ENCODE data around the gene KYAT1. TPM values are rescaled to one million over a fixed set of nuclear protein-coding genes. Genes with fewer than 3 reads are reported as not detected.
"Not testable (repeated sequence)": the region's sequence is repeated elsewhere in the genome, so short reads cannot be mapped to it uniquely, and the experiment has no call there.

KYAT1 gene
- total and polyA plus RNA-seq, 8 donors = 6.2 to 9.6 (median 7.2) TPM

- DNase-seq (no peak), ATAC-seq (peak; percentile 48)
- Histone ChIP-seq H3K4me3 (no peak overlapping the region), H3K27me3 (no peaks in the 10 kb centered on the region), H3K9me3 (no peaks in the 10 kb centered on the region), H3K36me3 (no peaks in the 10 kb centered on the region), H3K4me1 (peaks cover 0 to 16% of the 10 kb centered on the region in 2 donors), H3K27ac (peak overlapping the region in 1 of 2 donors; percentile 15)
- TF ChIP-seq CTCF (IDR thresholded peaks at IDR 0.05) = no peak
- intact Hi-C loops (cut with DNase I) = no loop called here
Observed at GRCh38 chr9:128861501-128861900, 20.2 kb downstream of the KYAT1 start.

GRCh38 chr9:128860937-128861336, 20.8 kb downstream of the KYAT1 start:
- intact Hi-C loops (cut with DNase I) = no loop called here

GRCh38 chr9:128858476-128858875, 23.3 kb downstream of the KYAT1 start:
- ATAC-seq; H3K4me3 ChIP-seq; H3K27me3 ChIP-seq; H3K9me3 ChIP-seq; intact Hi-C loops (cut with DNase I); H3K36me3 ChIP-seq; DNase-seq; H3K27ac ChIP-seq: not testable (repeated sequence)
- H3K4me1 ChIP-seq = peaks cover 0 to 12% of the 10 kb centered on the region in 2 donors

More at GRCh38 chr9:128860937-128861336, 20.8 kb downstream of the KYAT1 start:
- DNase-seq = no peak
- no peak for TF ChIP-seq CTCF (IDR thresholded peaks at IDR 0.05)
- H3K9me3 ChIP-seq = no peaks in the 10 kb centered on the region
- no peak overlapping the region for H3K4me3 ChIP-seq
- no peaks in the 10 kb centered on the region for H3K36me3 ChIP-seq
- H3K27me3 ChIP-seq = no peaks in the 10 kb centered on the region
- peaks cover 0 to 16% of the 10 kb centered on the region in 2 donors for H3K4me1 ChIP-seq
- no peak for ATAC-seq
- H3K27ac ChIP-seq = no peak overlapping the region

GRCh38 chr9:128854454-128854853, 27.3 kb downstream of the KYAT1 start:
- H3K4me1 ChIP-seq; intact Hi-C loops (cut with DNase I); H3K36me3 ChIP-seq; H3K27me3 ChIP-seq; H3K27ac ChIP-seq; H3K4me3 ChIP-seq; DNase-seq; ATAC-seq: not testable (repeated sequence)
- H3K9me3 ChIP-seq = peaks cover 0 to 15% of the 10 kb centered on the region in 2 donors

DNA sequence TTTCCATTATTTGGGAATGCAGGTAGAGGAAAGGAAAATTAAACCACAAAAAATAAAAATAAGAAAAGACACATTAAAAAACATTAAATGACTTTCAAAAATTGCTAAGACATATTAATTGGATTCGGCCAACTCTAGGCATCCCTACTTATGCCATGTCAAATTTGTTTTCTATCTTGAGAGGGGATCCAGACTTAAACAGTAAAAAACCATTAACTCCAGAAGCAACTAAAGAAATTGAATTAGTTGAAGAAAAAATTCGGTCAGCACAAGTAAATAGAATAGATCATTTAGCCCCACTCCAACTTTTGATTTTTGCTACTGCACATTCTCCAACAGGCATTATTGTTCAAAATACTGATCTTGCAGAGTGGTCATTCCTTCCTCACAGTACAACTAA, 29.1 kb downstream of the KYAT1 start:
- peaks cover 0 to 17% of the 10 kb centered on the region in 2 donors for H3K9me3 ChIP-seq
- intact Hi-C loops (cut with DNase I); H3K4me3 ChIP-seq; H3K27ac ChIP-seq; H3K4me1 ChIP-seq; H3K27me3 ChIP-seq; ATAC-seq; H3K36me3 ChIP-seq; DNase-seq: not testable (repeated sequence)

- intact Hi-C loops (cut with DNase I); H3K27ac ChIP-seq: not testable (repeated sequence)
Observed at GRCh38 chr9:128851779-128852600, 29.8 kb downstream of the KYAT1 start.

DNA sequence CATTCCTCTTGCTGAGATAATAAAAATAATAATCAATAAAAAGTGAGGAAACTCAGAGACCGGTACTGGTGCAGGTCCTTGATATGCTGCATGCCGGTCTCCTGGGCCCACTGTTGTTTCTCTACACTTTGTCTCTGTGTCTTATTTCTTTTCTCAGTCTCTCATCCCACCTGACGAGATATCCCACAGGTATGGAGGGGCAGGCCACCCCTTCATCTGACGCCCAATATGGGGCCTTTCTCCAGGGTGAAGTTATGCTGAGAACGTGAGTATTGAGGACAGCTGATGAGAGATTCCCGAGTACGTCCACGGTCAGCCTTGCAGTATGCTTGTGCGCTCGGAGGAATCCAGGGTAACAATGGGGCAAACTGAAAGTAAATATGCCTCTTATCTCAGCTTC, 30.7 kb downstream of the KYAT1 start:
- intact Hi-C loops (cut with DNase I); H3K36me3 ChIP-seq; H3K4me1 ChIP-seq; ATAC-seq; H3K27ac ChIP-seq; H3K27me3 ChIP-seq; H3K4me3 ChIP-seq; DNase-seq: not testable (repeated sequence)
- H3K9me3 ChIP-seq = peaks cover 0 to 17% of the 10 kb centered on the region in 2 donors

More at GRCh38 chr9:128851779-128852600, 29.8 kb downstream of the KYAT1 start:
- peak in 1 of 4 donors; percentile 6 for DNase-seq
- H3K36me3 ChIP-seq, H3K4me1 ChIP-seq, H3K27me3 ChIP-seq, H3K4me3 ChIP-seq: not testable (repeated sequence)
- peak; percentile 65 for ATAC-seq
- TF ChIP-seq CTCF (IDR thresholded peaks at IDR 0.05) = peak in 1 of 2 donors; percentile 35
- H3K9me3 ChIP-seq = peaks cover 0 to 17% of the 10 kb centered on the region in 2 donors
